ENCODE measurements around the gene ZFYVE19. TPM values are rescaled to one million over a fixed set of nuclear protein-coding genes. Genes with fewer than 3 reads are reported as not detected.

Gene ZFYVE19
- total RNA-seq, 1 donor from 2014 or later = 47.5 TPM

GRCh38 chr15:40776537-40777141 is 30.2 kb upstream of the ZFYVE19 start:
- no peak for DNase-seq

- peak; percentile 82 for DNase-seq
Measured at GRCh38 chr15:40782609-40783227, 24.2 kb upstream of the ZFYVE19 start.

- no peak for DNase-seq
Measured at GRCh38 chr15:40785164-40785563, 21.7 kb upstream of the ZFYVE19 start.

GRCh38 chr15:40785814-40786213 is 21.1 kb upstream of the ZFYVE19 start:
- DNase-seq = no peak

GRCh38 chr15:40787344-40787841 is 19.5 kb upstream of the ZFYVE19 start:
- peak; percentile 61 for DNase-seq

GRCh38 chr15:40787991-40788390 is 18.9 kb upstream of the ZFYVE19 start:
- no peak for DNase-seq

- no peak for DNase-seq
Measured at GRCh38 chr15:40789119-40789518, 17.8 kb upstream of the ZFYVE19 start.

GRCh38 chr15:40789999-40790398 is 16.9 kb upstream of the ZFYVE19 start:
- DNase-seq = no peak

GRCh38 chr15:40790718-40791117 is 16.2 kb upstream of the ZFYVE19 start:
- no peak for DNase-seq

- no peak for DNase-seq
Measured at GRCh38 chr15:40792394-40792793, 14.5 kb upstream of the ZFYVE19 start.

GRCh38 chr15:40793216-40793989 is 13.5 kb upstream of the ZFYVE19 start:
- peak; percentile 99 for DNase-seq

- DNase-seq = peak; percentile 78
Measured at GRCh38 chr15:40796041-40796440, 10.8 kb upstream of the ZFYVE19 start.

GRCh38 chr15:40796512-40796911 is 10.4 kb upstream of the ZFYVE19 start:
- DNase-seq = peak; percentile 19

- DNase-seq = no peak
Measured at GRCh38 chr15:40799523-40799922, 7.4 kb upstream of the ZFYVE19 start.

GRCh38 chr15:40803076-40803475 is 3.8 kb upstream of the ZFYVE19 start:
- no peak for DNase-seq

- DNase-seq = no peak
Measured at GRCh38 chr15:40803688-40804087, 3.2 kb upstream of the ZFYVE19 start.

- DNase-seq = no peak
Measured at GRCh38 chr15:40806672-40807027, 239 bp upstream of the ZFYVE19 start.

GRCh38 chr15:40807888-40808461 is 1.1 kb downstream of the ZFYVE19 start:
- no peak for DNase-seq

GRCh38 chr15:40808861-40809450 is 2.1 kb downstream of the ZFYVE19 start:
- DNase-seq = no peak

- no peak for DNase-seq
Measured at GRCh38 chr15:40812721-40813425, 6.0 kb downstream of the ZFYVE19 start.

- DNase-seq = no peak
Measured at GRCh38 chr15:40815042-40815698, 8.3 kb downstream of the ZFYVE19 start.

GRCh38 chr15:40819048-40819447 is 12.2 kb downstream of the ZFYVE19 start:
- no peak for DNase-seq

Measured in dermis blood vessel endothelial cell (primary cell).